RWPE1 (cell line): ENCODE data around the gene SPON1.
"Not testable (repeated sequence)": the region's sequence is repeated elsewhere in the genome, so short reads cannot be mapped to it uniquely, and the experiment has no call there.

Experiments used
- CTCF ChIA-PET: fragments of 350-600 bp; sonication (Branson Sonifier 250); formaldehyde crosslinking; extraction: SDS; loops from one replicate; lab custom pipeline; 2021; lab: Yijun Ruan, JAX
- POLR2A ChIA-PET: fragments of 400-600 bp; formaldehyde crosslinking; extraction: SDS; loops from one replicate; lab custom pipeline; 2020; ENCODE audit warnings: antibody characterized with exemption; ENCODE audit not compliant: low non-redundant PET; lab: Yijun Ruan, JAX
- DNase-seq: peaks from one replicate; pipeline ENCODE4 v3.0.0; 2012; ENCODE audit warnings: low spot score
- H3K27ac ChIP-seq: fragments of 450-650 bp; 2 replicates; pipeline ENCODE4 v1.5.1; 2017
- CTCF ChIP-seq: fragments of 450-650 bp; conservative IDR thresholded peaks from 2 replicates; pipeline ENCODE4 v1.5.1; 2017; ENCODE audit warnings: low read depth, mild to moderate bottlenecking

The SPON1 gene

GRCh38 chr11:14163576-14163975 lies 201.1 kb downstream of the SPON1 start:
- ChIA-PET POLR2A (no interaction called here), CTCF (interaction anchor here (0.5 to 0.6 kb wide), 2 partner anchors 17 to 462 kb away, joined by 3 to 4 read pairs; no protein-coding TSS in a partner anchor)
- H3K27ac ChIP-seq: no peak overlapping the region
- DNase-seq: no peak
- no peak for TF ChIP-seq CTCF

DNA sequence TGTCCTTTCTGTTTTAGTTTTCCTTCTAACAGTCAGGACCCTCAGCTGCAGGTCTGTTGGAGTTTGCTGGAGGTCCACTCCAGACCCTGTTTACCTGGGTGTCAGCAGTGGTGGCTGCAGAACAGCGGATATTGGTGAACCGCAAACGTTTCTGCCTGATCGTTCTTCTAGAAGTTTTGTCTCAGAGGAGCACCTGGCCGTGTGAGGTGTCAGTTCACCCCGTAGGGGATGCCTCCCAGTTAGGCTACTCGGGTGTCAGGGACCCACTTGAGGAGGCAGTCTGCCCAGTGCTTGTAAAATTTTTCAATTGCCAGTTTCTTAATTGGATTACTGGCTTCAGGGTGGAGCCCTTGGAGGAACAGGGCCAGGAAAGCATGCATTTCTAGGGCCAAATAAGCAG lies 211.2 kb downstream of the SPON1 start:
- CTCF ChIA-PET: interaction anchor here (0.6 to 0.7 kb wide), 3 partner anchors 24 to 398 kb away, joined by 3 read pairs; no protein-coding TSS in a partner anchor
- H3K27ac ChIP-seq, DNase-seq, POLR2A ChIA-PET: not testable (repeated sequence)

DNA sequence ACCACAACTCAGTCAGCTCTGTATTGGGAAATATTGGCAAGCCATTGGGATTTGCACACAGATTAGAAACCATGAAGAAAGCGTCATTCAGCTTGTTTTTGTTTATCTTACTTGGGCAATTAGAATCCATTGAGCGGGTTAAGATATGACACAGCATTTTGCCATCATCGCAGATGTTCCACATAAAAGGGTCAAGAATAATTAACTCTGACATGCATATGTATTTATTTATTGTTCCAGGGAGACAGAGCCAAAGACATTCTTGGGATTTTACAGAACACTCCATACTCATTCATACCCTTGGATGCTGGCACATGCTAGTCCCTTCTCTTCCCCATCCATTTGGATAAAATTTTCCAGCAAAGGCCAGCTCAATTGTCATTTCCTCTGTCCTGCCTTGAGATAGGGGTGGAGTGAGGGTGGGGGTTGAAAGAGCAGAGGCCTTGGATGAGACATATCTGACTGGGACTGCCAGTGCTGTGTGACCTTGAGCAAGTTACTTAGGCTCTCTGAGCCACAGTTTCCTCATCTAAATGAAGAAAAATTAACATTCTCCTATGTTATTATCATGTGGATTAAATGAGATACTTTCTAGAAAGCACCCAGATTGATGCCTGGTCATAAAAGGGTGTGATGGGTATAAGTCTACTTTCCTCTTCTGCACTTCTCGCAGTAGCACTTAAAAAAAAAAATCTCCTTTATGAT lies 216.7 kb downstream of the SPON1 start:
- no peak overlapping the region for H3K27ac ChIP-seq

DNA sequence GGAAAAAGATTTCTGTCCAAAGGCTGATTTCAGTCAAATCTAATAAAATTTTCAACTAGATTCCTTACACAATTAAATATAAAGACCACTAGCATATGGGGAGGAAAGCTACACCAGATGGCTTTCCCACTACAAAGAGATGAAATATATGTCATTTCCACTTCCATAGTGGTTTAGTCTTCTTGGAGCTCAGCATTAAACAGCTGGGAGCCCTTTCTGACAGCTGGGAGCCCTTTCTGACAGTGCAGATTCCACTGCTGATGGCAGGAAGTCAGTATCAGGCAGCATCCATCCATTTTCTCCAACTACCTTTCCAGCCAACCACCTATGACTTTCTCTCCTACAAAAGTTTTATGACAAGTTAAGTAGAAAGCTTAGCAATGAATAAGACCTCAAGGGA lies 218.6 kb downstream of the SPON1 start:
- CTCF ChIA-PET: interaction anchor here (0.7 to 1.1 kb wide), 2 partner anchors 17 to 32 kb away, joined by 3 to 4 read pairs; no protein-coding TSS in a partner anchor
- POLR2A ChIA-PET: no interaction called here
- no peak overlapping the region for H3K27ac ChIP-seq
- TF ChIP-seq CTCF: no peak
- no peak for DNase-seq

More for the DNA sequence above, 216.7 kb downstream of the SPON1 start:
- DNase-seq: no peak
- CTCF ChIA-PET: interaction anchor here (0.6 kb wide), 1 partner anchor 419 kb away, joined by 3 read pairs; no protein-coding TSS in a partner anchor
- POLR2A ChIA-PET: no interaction called here
- TF ChIP-seq CTCF: no peak

DNA sequence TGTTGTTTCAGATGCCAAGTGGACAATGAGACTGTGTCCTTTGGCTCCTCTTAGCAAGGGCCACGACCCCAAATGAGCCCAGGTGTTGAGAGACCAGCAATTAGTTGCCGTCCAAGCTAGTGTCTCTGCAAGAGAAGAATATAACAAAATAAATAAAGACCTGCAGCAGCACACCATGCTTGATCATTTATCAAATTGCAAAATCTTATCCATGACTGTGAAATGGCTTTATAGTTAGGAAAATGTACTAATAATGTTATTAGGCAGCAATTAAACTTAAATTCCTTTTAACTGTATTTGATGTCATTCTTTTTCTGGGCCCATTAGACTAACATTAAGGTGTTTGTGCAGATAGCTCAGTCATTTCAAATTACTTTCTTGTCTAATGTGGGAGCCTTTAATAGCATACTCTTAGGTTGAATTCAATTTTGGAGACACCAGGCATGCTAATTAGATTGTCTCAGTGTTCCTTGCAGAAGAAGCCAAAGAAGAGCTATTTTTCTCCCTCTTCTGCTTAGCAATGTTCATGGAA lies 220.4 kb downstream of the SPON1 start:
- POLR2A ChIA-PET: no interaction called here
- CTCF ChIA-PET: interaction anchor here (0.6 kb wide), 1 partner anchor 448 kb away, joined by 3 read pairs; no protein-coding TSS in a partner anchor
- TF ChIP-seq CTCF: no peak
- no peak for DNase-seq
- no peak overlapping the region for H3K27ac ChIP-seq

GRCh38 chr11:14184028-14184940 lies 221.8 kb downstream of the SPON1 start:
- ChIA-PET CTCF (no interaction called here), POLR2A (no interaction called here)
- TF ChIP-seq CTCF: no peak
- no peak for DNase-seq
- H3K27ac ChIP-seq: no peak overlapping the region
